ENCODE results near the gene PGPEP1.

DNA sequence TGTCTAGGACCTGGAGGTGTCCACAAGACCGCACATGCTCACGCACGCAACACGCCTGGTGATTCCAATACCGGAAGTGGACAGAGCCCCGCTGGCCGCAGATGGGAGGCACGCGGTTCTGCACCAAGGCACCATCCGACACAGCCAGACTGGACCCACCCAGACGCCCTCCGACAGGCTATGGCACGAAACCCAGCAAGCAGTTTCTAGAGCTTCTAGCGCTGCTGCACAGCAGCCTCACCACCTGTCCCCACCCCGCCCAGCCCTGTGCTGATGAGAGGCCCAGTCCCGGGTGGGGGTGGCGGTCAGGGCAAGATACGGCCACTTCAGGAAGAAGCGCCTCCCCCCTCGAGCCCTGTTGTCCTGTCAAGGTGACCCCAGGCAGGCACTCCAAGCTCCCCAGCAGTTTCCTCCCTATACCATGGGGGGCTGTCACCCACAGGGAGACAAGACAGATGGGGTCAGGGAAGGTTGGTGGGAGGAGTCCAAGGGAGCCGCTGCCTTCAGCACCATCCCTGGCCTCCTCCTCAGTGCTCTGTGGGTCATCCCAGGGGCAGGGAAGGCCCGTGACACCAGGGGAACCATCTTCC is 28.8 kb upstream of the PGPEP1 start:
- TF ChIP-seq, protein P1, sequence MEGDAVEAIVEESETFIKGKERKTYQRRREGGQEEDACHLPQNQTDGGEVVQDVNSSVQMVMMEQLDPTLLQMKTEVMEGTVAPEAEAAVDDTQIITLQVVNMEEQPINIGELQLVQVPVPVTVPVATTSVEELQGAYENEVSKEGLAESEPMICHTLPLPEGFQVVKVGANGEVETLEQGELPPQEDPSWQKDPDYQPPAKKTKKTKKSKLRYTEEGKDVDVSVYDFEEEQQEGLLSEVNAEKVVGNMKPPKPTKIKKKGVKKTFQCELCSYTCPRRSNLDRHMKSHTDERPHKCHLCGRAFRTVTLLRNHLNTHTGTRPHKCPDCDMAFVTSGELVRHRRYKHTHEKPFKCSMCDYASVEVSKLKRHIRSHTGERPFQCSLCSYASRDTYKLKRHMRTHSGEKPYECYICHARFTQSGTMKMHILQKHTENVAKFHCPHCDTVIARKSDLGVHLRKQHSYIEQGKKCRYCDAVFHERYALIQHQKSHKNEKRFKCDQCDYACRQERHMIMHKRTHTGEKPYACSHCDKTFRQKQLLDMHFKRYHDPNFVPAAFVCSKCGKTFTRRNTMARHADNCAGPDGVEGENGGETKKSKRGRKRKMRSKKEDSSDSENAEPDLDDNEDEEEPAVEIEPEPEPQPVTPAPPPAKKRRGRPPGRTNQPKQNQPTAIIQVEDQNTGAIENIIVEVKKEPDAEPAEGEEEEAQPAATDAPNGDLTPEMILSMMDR (conservative IDR thresholded peaks at IDR 0.05; ENCODE audit: low read depth, low read length) = no peak
- no peak for TF ChIP-seq EZH2 (IDR thresholded peaks at IDR 0.05; ENCODE audit: borderline replicate concordance, low read depth, low read length, poor library complexity, severe bottlenecking)
